8988T (cell line): ENCODE data around the gene CCN5.

Source experiments
- DNase-seq: peaks from one replicate; pipeline ENCODE4 v3.0.0; 2011

Gene CCN5

GRCh38 chr20:44739942-44740341, 24.8 kb downstream of the CCN5 start:
- no peak for DNase-seq

GRCh38 chr20:44742304-44743079, 27.3 kb downstream of the CCN5 start:
- no peak for DNase-seq

GRCh38 chr20:44743080-44743701, 28.0 kb downstream of the CCN5 start:
- DNase-seq, result no peak

GRCh38 chr20:44743916-44744655, 28.9 kb downstream of the CCN5 start:
- no peak for DNase-seq

- no peak for DNase-seq
Measured at GRCh38 chr20:44745122-44745597, 30.0 kb downstream of the CCN5 start.

- DNase-seq, result no peak
Measured at GRCh38 chr20:44745598-44746366, 30.6 kb downstream of the CCN5 start, which contains the start of gene KCNK15. TSS of gene KCNK15 (plus strand) at chr20:44745865. CDS start at chr20:44745911, 46 bp downstream.

- DNase-seq, result no peak
Measured at GRCh38 chr20:44746367-44747165, 31.4 kb downstream of the CCN5 start.

- peak; percentile 93 for DNase-seq
Measured at GRCh38 chr20:44747166-44748004, 32.2 kb downstream of the CCN5 start.

- DNase-seq, result no peak
Measured at GRCh38 chr20:44748005-44748370, 32.8 kb downstream of the CCN5 start.

GRCh38 chr20:44750081-44750805, 35.1 kb downstream of the CCN5 start:
- no peak for DNase-seq

GRCh38 chr20:44752099-44752931, 37.1 kb downstream of the CCN5 start:
- DNase-seq, result no peak

- no peak for DNase-seq
Measured at GRCh38 chr20:44754554-44754953, 39.4 kb downstream of the CCN5 start.

GRCh38 chr20:44756011-44756688, 41.0 kb downstream of the CCN5 start:
- DNase-seq, result peak; percentile 67

GRCh38 chr20:44756956-44757355, 41.8 kb downstream of the CCN5 start:
- no peak for DNase-seq

GRCh38 chr20:44758247-44759101, 43.3 kb downstream of the CCN5 start:
- no peak for DNase-seq

- DNase-seq, result no peak
Measured at GRCh38 chr20:44759595-44759994, 44.4 kb downstream of the CCN5 start.

GRCh38 chr20:44761423-44761822, 46.3 kb downstream of the CCN5 start:
- no peak for DNase-seq
